GM20431 (cell line): ENCODE measurements around the gene ANGPT4.
"Not testable (repeated sequence)": the region's sequence is repeated elsewhere in the genome, so short reads cannot be mapped to it uniquely, and the experiment has no call there.

ENCODE experiments used
- in situ Hi-C: fragments of 300-500 bp; cut with MseI, MboI; formaldehyde crosslinking; loops from one replicate; pipeline ENCODE4 v1.15.0; 2020; ENCODE audit warnings: low sequenced_read_pairs; ENCODE audit not compliant: unreplicated experiment

Gene ANGPT4

DNA sequence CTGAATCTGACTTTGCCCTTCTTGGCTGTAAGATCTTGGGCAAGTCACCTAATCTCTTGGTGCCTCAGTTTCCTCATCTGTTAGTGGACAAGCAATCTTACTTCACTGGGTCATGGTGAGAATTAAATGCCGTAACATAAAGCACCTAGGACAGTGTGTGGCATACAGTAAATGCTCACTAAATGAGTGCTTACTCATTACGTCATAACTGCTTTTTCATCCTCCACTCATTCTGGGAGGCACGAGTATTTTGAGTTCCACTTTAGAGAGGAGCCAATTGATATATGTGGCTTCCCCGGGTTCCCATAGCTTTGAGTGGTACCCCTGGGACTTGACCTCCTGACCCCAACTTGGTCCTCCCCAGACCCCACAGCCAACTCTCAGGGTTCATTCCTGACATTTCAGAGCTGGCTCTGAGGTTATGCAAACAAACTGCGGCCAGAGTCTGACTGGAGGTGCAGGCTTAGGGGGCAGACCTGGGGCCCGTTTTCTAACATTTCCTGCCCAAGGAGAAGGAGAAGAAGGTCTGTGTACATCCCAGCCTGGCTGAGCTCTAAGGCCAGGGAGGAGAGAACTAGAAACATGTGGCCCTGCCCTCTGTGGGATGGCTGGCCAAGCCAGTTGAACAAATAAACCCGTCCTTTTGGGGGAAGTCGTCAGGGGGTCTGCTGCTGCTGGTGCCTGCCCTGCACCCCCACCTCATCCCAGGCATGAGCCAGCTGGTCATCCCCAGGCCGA, 5.8 kb downstream of the ANGPT4 start:
- in situ Hi-C loops = no loop called here

DNA sequence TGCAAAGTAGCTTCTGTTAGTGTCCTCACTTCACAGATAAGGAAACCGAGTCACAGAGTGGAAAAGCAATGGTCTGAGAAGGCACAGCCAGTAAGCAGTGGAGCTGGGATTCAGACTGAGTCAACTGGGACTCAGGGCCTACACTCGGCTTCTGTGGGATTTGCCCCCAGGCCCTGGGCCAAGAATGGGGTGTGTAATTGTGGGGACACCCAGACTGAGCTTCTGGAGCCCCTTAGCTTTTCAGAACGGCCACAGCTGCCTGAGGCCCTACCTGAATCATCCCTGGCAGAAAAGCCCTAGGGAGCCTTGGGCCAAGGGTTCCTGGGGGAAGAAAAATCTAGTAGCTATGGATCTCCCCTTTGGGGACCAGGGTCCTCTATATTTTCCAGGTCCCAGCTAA, 6.5 kb downstream of the ANGPT4 start:
- in situ Hi-C loops = no loop called here

DNA sequence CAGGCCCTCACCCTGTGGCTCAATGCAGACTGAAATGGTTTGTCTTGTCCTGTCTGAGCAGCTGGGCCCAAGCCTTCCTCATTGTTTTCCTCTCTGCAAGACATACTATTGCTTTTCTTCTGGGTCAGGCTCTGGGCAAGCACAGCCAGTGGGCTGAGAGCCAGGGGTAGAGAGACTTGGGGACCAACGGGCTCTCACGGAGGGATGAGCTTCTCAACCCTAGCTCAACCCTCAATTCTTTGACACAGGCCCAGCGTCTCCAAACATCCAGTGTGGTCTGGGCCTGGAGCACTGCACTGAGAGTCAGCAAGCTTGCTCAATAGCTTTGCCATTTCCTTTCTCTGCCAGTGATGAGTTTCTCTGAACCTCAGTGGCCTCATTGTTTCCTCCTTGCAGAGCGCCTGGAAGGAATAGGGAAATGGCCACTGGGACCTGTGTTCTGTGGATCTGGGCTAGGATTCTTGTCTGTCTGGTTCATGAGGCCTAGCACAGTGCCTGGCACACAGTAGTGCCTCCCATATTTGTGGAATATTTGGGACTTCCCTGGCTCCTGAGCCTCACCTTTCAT, 9.3 kb downstream of the ANGPT4 start:
- in situ Hi-C loops = no loop called here

DNA sequence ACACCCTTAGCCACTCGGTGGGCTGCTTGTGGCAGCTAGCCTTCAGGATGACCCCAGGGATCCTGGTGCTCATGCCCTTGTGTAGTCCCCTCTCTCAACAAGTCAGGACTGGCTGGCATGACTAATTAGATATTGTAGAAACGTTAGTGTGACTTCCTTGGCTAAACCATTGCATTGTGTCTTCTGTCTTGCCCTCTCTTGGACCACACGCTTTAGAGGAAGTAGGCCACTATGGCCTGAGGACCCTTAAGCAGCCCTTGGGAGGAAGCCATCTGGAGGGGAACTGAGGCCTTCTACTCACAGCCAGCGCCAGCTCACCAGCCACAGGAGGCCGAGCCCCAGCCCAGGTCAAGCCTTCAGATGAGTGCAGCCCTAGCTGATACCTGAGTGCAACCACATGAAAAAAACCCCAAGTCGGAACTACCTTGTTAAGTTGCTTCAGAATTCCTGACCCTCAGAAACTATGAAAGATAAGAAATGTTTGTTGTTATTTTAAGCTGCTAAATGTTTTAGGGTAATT, 10.1 kb downstream of the ANGPT4 start:
- in situ Hi-C loops = no loop called here

DNA sequence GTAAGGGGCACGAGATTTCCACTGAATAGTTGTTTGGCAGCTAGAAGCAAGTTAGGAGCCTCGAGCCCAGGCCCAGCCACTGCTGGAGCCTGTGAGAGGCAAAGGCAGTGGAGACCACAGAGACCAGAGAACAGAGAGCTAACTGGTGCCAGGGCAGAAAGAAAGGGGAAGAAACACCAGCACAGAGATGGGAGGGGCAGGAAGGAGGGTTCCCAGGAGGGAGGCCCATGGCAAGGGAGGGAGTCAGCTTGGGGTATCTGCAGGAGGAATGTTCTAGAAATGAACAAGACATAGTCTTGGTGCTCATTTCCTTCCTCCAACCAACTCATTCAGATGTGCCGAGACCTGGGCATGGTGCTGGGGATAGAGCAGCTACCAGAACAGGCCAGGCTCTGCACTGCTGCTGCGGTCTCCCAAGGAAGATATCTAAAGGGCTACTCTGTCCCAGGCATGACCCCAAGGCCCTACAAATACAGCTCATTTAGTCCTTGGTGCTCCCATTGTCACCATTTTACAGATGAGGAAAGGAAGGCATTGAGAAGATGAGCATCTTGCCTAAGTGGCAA, 10.7 kb downstream of the ANGPT4 start:
- in situ Hi-C loops = no loop called here

DNA sequence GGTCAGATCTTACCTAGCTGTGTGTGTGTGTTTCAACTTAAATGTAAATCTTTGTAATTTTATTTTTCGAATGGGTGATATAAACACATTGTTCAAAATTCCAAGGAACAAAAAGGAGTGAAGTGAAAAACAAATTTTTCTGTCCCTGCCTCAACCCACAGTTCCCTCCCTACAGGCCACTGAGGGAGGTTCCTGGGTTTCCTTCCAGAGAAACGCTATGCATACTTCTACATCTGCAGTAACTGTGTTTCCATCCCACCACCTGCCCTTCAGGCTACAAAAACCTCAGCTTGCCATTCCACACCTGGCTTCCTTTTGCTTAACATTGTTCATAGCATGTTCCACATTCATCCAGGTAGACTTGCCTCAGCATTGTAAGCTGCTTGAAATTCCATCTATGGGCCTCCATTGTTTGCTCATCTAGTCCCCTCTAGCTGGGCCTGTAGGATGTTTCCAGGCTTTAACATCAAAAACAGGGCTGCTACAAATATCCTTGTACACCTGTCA, 12.0 kb downstream of the ANGPT4 start:
- in situ Hi-C loops = no loop called here

DNA sequence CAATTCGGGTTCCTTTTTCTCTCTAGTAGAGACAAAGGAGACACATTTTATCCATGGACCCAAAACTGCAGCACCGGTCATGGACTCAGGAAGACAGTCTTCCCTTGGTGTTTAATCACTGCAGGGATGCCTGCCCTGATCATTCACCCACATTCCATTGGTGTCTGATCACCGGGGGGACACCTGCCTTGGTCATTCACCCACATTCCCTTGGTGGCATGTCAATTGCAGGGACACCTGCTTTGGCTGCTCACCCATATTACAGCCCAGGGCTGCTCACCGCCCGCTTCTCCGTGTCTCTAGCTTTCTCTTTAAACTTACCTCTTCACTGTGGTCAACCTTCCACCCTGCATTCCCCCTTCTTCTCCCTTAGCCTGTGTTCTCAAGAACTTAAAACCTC, 18.7 kb downstream of the ANGPT4 start:
- in situ Hi-C loops = not testable (repeated sequence)

DNA sequence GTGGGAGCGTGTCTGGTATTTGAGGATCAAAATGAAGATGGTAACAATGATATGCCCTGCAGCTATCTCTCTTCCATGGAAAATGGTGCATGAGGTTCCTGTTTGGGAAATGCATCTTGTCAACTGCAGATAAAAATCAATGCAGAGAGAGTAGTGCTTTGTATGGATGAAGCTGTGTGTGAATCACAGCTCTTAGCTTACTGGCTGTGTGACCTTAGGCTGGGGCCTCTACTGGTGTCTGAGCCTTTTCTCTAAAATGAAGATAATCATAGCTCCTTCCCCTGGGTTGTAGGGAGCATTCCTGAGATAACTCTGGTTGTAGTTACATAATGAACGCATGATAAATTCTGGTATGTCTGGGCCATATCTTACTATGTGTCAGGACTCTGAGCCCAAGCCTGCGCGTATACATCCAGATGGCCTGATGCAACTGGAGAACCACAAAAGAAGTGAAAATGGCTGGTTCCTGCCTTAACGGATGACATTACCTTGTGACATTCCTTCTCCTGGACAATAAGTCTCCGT, 19.6 kb downstream of the ANGPT4 start:
- in situ Hi-C loops = no loop called here

DNA sequence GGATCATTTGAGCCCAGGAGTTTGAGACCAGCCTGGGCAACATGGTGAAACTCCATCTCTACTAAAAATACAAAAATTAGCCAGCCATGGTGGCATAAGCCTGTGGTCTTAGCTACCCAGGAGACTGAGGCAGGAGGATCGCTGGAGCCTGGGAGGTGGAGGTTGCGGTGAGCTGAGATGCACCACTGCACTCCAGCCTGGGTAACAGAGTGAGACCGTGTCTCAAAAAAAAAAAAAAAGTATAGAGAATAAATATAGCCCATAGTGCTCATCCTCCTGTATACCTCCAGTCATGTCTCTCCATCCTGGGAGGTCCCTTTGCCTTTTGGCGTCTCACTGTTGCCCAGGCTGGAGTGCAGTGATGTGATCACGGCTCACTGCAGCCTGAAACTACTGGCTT, 23.8 kb downstream of the ANGPT4 start:
- in situ Hi-C loops = not testable (repeated sequence)

DNA sequence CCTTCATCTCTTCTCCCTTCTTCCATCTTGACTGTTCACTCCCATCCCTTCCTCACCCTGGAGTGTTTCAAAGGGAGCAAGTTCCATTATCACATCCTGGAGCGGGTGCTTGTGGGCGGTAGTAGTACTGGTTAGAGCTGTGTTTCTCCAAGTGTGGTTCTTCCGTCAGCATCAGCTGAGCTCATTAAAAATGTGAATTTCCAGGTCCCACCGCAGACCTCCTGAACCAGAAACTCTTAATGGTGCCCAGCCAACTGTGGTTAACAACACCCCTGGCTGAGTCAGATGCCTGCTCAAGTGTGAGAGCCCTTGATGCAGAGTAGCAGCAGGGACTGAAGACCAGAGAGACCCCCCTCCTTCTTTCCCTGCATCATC, 24.4 kb downstream of the ANGPT4 start:
- in situ Hi-C loops = no loop called here

DNA sequence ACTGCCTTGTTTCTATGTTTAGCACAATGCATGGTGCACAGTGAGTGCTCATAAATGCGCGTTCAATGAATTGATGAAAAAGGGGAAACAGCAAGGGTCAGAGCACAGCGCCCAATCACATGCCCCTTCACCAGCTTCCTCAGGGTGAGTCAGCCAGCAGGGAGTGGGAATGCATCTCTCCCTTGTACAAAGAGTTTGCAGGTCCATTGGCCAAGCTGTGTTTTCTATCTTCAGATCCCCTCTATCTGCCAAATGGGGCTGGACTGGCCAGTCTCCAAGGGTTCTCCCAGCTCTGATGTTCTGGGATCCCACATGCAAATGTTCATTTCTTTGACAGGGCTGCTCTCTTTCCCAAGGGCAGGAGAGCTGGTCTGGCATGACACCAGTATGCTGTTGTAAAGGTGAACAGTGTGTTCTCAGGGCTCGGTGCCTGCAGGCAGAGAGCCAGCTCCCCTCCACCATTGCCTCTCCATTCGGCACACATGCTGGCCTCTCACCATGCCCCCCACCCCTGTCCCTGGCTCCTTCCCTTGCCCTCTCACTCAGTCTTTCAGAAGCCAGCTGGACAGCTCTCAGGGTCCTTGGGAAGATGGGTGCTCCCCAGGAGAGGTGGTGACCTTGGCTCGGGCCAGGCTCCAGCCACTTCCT, 25.0 kb downstream of the ANGPT4 start:
- in situ Hi-C loops = no loop called here

DNA sequence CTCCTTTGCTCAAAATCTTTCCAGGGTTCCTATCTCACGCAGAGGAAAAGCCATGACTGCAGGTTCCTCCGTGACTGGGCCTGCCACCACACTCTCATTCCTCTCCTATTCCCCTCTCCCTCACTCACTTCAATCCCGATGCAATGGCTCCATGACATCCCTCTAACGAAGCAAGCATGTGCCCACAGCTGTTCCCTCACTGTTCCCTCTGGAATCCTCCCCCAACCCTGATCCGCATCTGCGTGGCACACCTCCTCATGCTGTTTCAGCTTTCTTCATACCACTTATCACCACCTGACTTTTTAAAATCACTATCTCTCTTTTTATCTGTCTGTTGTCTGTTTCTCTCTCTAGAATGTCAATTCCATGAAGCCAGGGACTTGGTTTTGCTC, 25.5 kb downstream of the ANGPT4 start:
- in situ Hi-C loops = no loop called here

DNA sequence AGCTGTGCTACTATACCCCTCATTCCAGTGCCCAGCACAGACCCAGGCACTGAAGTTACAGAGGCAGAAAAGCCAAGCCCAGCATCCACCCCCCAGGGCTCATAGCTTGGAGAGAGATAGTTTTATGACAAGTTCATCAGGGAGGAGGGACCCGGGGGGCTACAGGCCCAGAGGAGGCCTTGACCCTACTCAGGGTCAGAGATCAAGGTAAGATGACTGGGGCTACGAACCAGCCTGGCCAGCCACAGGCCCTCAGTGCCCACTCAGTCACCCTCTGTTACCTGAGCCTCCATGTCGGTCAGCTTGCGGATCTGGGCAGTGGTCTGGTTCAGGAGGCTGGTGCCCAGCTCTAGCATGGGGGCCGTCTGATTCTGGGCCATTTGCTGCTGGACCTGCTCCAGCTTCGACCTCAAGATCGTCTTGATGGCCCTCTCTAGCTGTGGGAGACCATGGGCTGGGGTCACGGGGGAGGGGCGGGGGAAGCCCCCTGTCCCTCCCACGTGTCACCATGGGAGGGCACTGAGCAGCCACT, 26.1 kb downstream of the ANGPT4 start:
- in situ Hi-C loops = no loop called here

DNA sequence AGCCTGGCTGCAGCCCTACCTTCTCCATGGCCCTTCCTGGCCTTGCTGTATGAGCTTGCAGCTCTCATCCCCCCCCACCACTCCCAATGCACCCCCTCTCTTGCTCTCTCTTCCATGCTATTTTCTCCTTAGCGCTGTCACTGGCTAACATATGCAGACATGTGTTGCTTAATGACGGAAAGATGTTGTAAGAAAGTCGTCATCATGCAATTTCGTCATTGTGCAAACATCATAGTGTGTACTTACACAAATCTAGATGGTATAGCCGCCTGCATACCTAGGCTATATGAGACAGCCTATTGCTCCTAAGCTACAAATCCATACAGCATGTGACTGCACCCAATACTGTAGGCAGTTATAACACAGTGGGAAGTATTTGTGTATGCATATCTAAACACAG, 27.0 kb downstream of the ANGPT4 start:
- in situ Hi-C loops = no loop called here

DNA sequence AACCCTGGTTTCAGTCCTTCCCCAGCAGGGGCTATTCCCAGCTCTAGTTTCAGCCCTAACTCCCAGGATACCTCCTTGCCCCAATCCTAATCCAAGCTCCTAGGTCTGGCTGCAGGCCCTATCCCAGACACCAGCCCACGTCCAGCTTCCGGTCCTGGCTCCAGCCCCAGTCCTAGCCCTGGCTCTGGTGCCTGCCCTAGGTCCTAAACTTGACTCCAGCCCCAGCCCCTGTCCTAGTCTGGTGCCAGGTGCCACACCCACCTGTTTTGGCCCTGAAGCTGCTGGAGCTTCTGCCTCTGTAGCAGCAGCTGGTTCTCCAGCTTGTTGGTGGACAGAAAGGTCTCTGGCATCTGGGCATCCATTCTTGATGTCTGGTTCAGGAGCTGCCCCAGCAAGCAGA, 28.1 kb downstream of the ANGPT4 start:
- in situ Hi-C loops = no loop called here

DNA sequence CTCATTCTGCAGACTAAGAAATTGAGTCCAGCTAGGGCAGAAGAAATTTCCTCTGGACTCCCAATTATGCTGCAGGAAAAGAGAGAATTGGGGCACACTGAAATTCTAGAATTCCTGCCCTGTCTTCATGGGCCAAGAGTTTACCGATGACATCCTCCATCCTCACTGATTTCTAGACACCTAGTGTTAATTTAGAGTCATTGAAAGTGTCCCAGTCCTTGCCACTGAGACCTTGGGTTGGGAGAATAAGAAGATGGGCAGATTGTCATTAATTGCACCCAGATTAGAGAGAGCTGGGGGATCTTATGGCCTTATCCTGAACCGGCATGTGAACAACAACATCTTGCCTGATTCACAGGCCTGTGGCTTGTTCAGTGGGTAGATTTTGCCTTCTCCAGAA, 29.0 kb downstream of the ANGPT4 start:
- in situ Hi-C loops = no loop called here

DNA sequence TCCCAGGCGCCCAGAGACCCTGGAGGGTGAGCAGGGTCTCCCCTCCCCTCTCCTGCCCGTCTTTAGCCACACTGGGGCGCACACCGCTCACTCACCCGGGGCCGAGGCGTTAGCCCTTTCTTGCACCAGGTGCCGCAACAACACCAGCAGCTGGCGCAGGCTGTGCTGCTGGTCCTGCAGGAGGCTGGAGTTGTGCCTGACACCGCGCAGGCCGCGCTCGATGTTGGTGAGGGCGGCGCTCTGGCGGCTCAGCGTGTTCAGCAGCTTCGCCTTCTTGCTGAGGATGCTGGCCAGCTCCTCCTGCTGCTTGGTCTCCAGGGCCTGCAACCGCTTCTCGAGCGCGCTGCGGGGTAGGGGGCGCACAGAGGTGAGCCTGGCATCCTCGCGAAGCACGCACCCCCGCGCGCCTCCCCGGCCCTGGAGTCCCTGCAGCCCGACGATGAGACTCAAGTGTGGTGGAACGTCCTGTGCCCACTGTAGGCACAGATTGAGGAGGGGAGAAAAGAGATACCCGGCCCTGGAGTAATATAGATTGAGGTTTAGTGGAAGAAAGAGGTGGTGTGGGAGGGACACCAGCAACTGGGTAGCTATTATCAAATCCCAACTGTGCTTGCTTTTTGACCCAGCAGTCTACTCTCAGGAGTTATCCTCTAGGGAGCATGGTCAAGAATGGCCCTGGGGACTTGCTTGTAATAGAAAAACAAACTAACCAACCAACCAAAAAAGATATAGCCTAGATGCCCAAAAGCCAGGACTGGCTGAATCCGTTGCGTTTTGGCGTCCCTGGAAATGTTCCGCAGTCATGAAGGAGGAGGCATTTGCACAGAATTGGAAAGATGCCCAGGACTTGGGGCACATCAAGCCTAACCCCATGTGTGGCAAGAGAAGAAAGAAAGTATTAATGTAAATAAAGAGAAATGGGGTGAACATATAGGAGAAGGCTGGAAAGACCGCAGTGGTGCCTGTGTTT, 30.9 kb downstream of the ANGPT4 start:
- in situ Hi-C loops = no loop called here

DNA sequence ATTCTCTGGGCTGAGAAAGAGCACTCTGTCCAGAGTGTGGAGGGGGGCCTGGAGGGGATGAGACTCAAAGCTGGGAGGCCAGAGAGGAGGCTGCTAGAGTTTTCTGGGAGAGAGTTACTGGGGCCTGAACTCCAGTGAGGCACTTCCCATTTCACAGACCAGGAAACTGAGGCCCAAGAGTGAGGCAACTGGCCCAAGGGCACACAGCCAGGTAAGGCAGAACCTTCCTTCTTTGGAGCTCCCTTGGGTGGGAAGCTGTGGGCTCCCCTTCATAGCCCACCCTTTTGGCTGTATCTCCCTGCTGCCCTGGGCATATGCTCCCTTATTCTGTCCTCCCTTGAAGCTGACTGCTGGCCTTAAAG, 34.4 kb downstream of the ANGPT4 start:
- in situ Hi-C loops = no loop called here

DNA sequence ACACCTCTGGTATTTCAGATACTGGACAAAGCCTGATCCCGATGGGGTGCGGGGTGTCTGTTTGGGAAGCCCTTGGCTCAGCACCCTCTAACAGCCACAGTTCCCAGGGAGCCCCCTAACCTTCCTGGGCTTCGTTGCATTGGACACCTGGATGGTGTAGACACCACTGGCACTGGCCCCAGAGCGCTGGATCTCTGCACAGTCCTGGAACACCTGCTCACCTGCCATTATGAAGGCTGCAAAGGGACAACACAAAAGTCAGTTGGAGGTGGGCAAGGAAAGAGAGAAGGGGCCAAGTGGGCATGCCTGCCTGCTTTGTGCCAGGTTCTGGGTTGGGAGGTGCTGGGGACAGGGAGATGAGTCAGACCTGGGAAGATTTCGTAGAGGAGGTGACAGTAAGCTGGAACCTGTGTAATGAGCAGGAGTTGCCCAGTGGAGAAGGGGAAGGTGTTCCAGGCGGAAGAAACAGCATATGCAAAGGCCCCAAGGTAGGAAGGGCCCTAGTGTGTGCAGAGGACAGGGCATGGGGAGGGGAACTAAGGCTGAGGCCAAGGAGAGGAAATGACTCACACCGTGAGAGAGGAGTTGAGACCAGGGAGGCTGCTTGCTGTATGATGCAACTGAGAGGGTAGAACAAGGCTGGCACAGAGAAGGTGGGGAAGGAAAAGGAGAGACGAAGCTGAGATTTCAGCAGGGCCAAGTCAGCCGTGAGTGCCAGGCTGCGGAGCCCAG, 34.9 kb downstream of the ANGPT4 start:
- in situ Hi-C loops = no loop called here
